GM10847 (cell line): ENCODE results near the gene EVA1C.

ENCODE experiments used
- POLR2A ChIP-seq: IDR thresholded peaks from 2 replicates; pipeline ENCODE4 v1.6.1; 2011; ENCODE audit not compliant: insufficient read length; ENCODE audit errors: extremely low read depth

Gene EVA1C

GRCh38 chr21:32499249-32500055 is 86.9 kb downstream of the EVA1C start:
- no peak for TF ChIP-seq POLR2A

GRCh38 chr21:32507342-32507919 is 94.9 kb downstream of the EVA1C start:
- TF ChIP-seq POLR2A = no peak

- TF ChIP-seq POLR2A = no peak
Measured at GRCh38 chr21:32508558-32508957, 96.1 kb downstream of the EVA1C start.

GRCh38 chr21:32514275-32515055 is 102.0 kb downstream of the EVA1C start:
- TF ChIP-seq POLR2A = no peak

- no peak for TF ChIP-seq POLR2A
Measured at GRCh38 chr21:32515874-32516273, 103.4 kb downstream of the EVA1C start.

- TF ChIP-seq POLR2A = no peak
Measured at GRCh38 chr21:32516756-32517649, 104.5 kb downstream of the EVA1C start.

- no peak for TF ChIP-seq POLR2A
Measured at GRCh38 chr21:32519945-32520874, 107.7 kb downstream of the EVA1C start.

- TF ChIP-seq POLR2A = no peak
Measured at GRCh38 chr21:32520875-32521735, 108.6 kb downstream of the EVA1C start.

GRCh38 chr21:32521736-32522355 is 109.3 kb downstream of the EVA1C start:
- no peak for TF ChIP-seq POLR2A

GRCh38 chr21:32523463-32523862 is 111.0 kb downstream of the EVA1C start:
- no peak for TF ChIP-seq POLR2A

GRCh38 chr21:32523988-32524719 is 111.6 kb downstream of the EVA1C start:
- no peak for TF ChIP-seq POLR2A

- no peak for TF ChIP-seq POLR2A
Measured at GRCh38 chr21:32525282-32525681, 112.8 kb downstream of the EVA1C start.

- TF ChIP-seq POLR2A = no peak
Measured at GRCh38 chr21:32529679-32530078, 117.2 kb downstream of the EVA1C start.
